ENCODE measurements around the gene SNX24. TPM values are rescaled to one million over a fixed set of nuclear protein-coding genes. Genes with fewer than 3 reads are reported as not detected.

The SNX24 gene
- total RNA-seq, 1 donor from 2014 or later = 16.0 TPM

GRCh38 chr5:122915717-122916461 is 70.5 kb downstream of the SNX24 start:
- Histone ChIP-seq H3K4me3 (no peak overlapping the region), H3K9me3 (replicated peaks) (no peaks in the 10 kb centered on the region), H3K27ac (replicated peaks) (no peak overlapping the region), H3K4me1 (no peaks in the 10 kb centered on the region), H3K36me3 (no peaks in the 10 kb centered on the region), H3K27me3 (ENCODE audit: low read depth) (no peaks in the 10 kb centered on the region)
- DNase-seq = no peak
- no peak for TF ChIP-seq CTCF (IDR thresholded peaks at IDR 0.05; ENCODE audit: borderline replicate concordance)
- intact Hi-C loops (cut with micrococcal nuclease) = no loop called here

- no peak for DNase-seq
- intact Hi-C loops (cut with micrococcal nuclease) = no loop called here
- Histone ChIP-seq H3K27ac (replicated peaks) (no peak overlapping the region), H3K27me3 (ENCODE audit: low read depth) (no peaks in the 10 kb centered on the region), H3K36me3 (no peaks in the 10 kb centered on the region), H3K4me1 (no peaks in the 10 kb centered on the region), H3K4me3 (no peak overlapping the region), H3K9me3 (replicated peaks) (no peaks in the 10 kb centered on the region)
- no peak for TF ChIP-seq CTCF (IDR thresholded peaks at IDR 0.05; ENCODE audit: borderline replicate concordance)
These were observed 71.1 kb downstream of the SNX24 start for GRCh38 chr5:122916490-122916889.

- Histone ChIP-seq H3K27ac (replicated peaks) (no peak overlapping the region), H3K9me3 (replicated peaks) (no peaks in the 10 kb centered on the region), H3K27me3 (ENCODE audit: low read depth) (no peaks in the 10 kb centered on the region), H3K36me3 (no peaks in the 10 kb centered on the region), H3K4me3 (no peak overlapping the region), H3K4me1 (no peaks in the 10 kb centered on the region)
- intact Hi-C loops (cut with micrococcal nuclease) = no loop called here
- no peak for DNase-seq
- TF ChIP-seq CTCF (IDR thresholded peaks at IDR 0.05; ENCODE audit: borderline replicate concordance) = no peak
These were observed 74.6 kb downstream of the SNX24 start for GRCh38 chr5:122919969-122920368.

GRCh38 chr5:122921826-122922225 is 76.4 kb downstream of the SNX24 start:
- H3K27me3 ChIP-seq (ENCODE audit: low read depth) = no peaks in the 10 kb centered on the region
- TF ChIP-seq CTCF (IDR thresholded peaks at IDR 0.05; ENCODE audit: borderline replicate concordance) = no peak
- no peaks in the 10 kb centered on the region for H3K36me3 ChIP-seq
- no peaks in the 10 kb centered on the region for H3K4me1 ChIP-seq
- no peak for DNase-seq
- intact Hi-C loops (cut with micrococcal nuclease) = no loop called here
- H3K9me3 ChIP-seq (replicated peaks) = no peaks in the 10 kb centered on the region
- no peak overlapping the region for H3K27ac ChIP-seq (replicated peaks)
- H3K4me3 ChIP-seq = no peak overlapping the region

GRCh38 chr5:122924203-122924602 is 78.8 kb downstream of the SNX24 start:
- intact Hi-C loops (cut with micrococcal nuclease) = no loop called here
- Histone ChIP-seq H3K9me3 (replicated peaks) (no peaks in the 10 kb centered on the region), H3K27me3 (ENCODE audit: low read depth) (no peaks in the 10 kb centered on the region), H3K36me3 (no peaks in the 10 kb centered on the region), H3K27ac (replicated peaks) (no peak overlapping the region), H3K4me1 (no peaks in the 10 kb centered on the region), H3K4me3 (no peak overlapping the region)
- no peak for TF ChIP-seq CTCF (IDR thresholded peaks at IDR 0.05; ENCODE audit: borderline replicate concordance)
- DNase-seq = no peak

All from left ventricle myocardium inferior (tissue), 1 donor.